Panc1 (cell line): ENCODE measurements around the gene NINJ2. TPM values are rescaled to one million over a fixed set of nuclear protein-coding genes. Genes with fewer than 3 reads are reported as not detected.

Source experiments
- ATAC-seq: fragments of 200-7000 bp; cut with Tn5 transposase; 2 replicates; pipeline ENCODE4 v1.9.1; 2020; ENCODE audit warnings: mild to moderate bottlenecking, moderate library complexity
- BruUV-seq: library from RNA; stranded (reverse); fragments of 400-500 nt; replicated peaks from 2 replicates; lab custom pipeline; 2021; lab: Mats Ljungman, UMichigan
- CTCF ChIA-PET: fragments of 300-600 bp; sonication (Branson Sonifier 250); formaldehyde crosslinking; loops from one replicate; lab custom pipeline; 2022; ENCODE audit warnings: antibody characterized with exemption; lab: Charles Lee
- POLR2A ChIA-PET: fragments of 300-600 bp; sonication (Branson Sonifier 250); formaldehyde crosslinking; loops from one replicate; lab custom pipeline; 2022; ENCODE audit warnings: antibody characterized with exemption; lab: Charles Lee
- DNase-seq: peaks from one replicate; pipeline ENCODE4 v3.0.0-alpha.2; 2010; ENCODE audit warnings: low read depth, low spot score
- H3K27ac ChIP-seq: 2 replicates; pipeline ENCODE4 v1.5.1; 2011; ENCODE audit warnings: mild to moderate bottlenecking, low read length, inconsistent platforms
- H3K27me3 ChIP-seq: fragments of 200-500 bp; sonication (Bioruptor generic); 2 replicates; pipeline ENCODE4 v1.6.0; 2014; ENCODE audit warnings: low read length, inconsistent platforms; ENCODE audit not compliant: control insufficient read depth, insufficient read depth
- H3K36me3 ChIP-seq: fragments of 200-500 bp; sonication (Bioruptor generic); 2 replicates; pipeline ENCODE4 v1.5.1; 2014; ENCODE audit warnings: inconsistent platforms, mild to moderate bottlenecking, low read length, moderate library complexity; ENCODE audit not compliant: control insufficient read depth, insufficient read depth
- H3K4me1 ChIP-seq: 2 replicates; pipeline ENCODE4 v1.5.1; 2011; ENCODE audit warnings: inconsistent platforms, mild to moderate bottlenecking, low read length, moderate library complexity; ENCODE audit not compliant: control insufficient read depth, insufficient read depth
- H3K4me3 ChIP-seq, 2 experiments: 2 replicates each; pipeline ENCODE4 v1.5.1; 2011 to 2012; ENCODE audit warnings: low read depth in 2 of 2, low read length in 2 of 2, mild to moderate bottlenecking in 2 of 2, inconsistent platforms in 1 of 2, moderate library complexity in 1 of 2
- H3K9me3 ChIP-seq: fragments of 200-500 bp; sonication (Bioruptor generic); 2 replicates; pipeline ENCODE4 v1.5.1; 2014; ENCODE audit warnings: low read depth, mild to moderate bottlenecking, inconsistent platforms, low read length, moderate library complexity; ENCODE audit not compliant: control insufficient read depth, insufficient read depth
- CTCF ChIP-seq: fragments of 450-650 bp; IDR thresholded peaks from 2 replicates; pipeline ENCODE4 v1.5.1; 2017; ENCODE audit warnings: mild to moderate bottlenecking
- POLR2AphosphoS5 ChIP-seq: IDR thresholded peaks from 2 replicates; pipeline ENCODE4 v1.6.1; 2012; ENCODE audit warnings: mild to moderate bottlenecking, low read depth, low read length, moderate library complexity
- REST ChIP-seq, 2 experiments: IDR thresholded peaks; 2 replicates each; pipeline ENCODE4 v1.6.1; 2011 to 2012; ENCODE audit warnings: low read depth in 2 of 2, control low read depth in 1 of 2, low read length in 1 of 2, mild to moderate bottlenecking in 1 of 2, moderate library complexity in 1 of 2; ENCODE audit not compliant: insufficient read depth in 1 of 2
- SIN3A ChIP-seq: IDR thresholded peaks from 2 replicates; pipeline ENCODE4 v1.6.1; 2012; ENCODE audit warnings: low read depth, mild to moderate bottlenecking, low read length, moderate library complexity, borderline replicate concordance; ENCODE audit not compliant: insufficient read depth
- TCF7L2 ChIP-seq: IDR thresholded peaks from 2 replicates; pipeline ENCODE4 v1.6.1; 2011; ENCODE audit warnings: mild to moderate bottlenecking, low read depth, low read length, inconsistent platforms
- in situ Hi-C: cut with HindIII; loops from 2 replicates; pipeline ENCODE4 v1.10.0; 2016; ENCODE audit warnings: low sequenced_read_pairs, low pct_unique_long_range_greater_than_20kb
- intact Hi-C: fragments of 100-400 bp; cut with micrococcal nuclease; formaldehyde crosslinking; loops from one replicate; pipeline ENCODE4 v1.10.0; 2022; ENCODE audit not compliant: unreplicated experiment
- total RNA-seq: library from RNA; stranded (reverse); gene quantifications from one replicate; pipeline ENCODE4 v1.2.1, GENCODE V29; 2021; ENCODE audit not compliant: unreplicated experiment

Gene NINJ2
- total RNA-seq, 1 experiment from 2014 or later: 1.9 TPM

GRCh38 chr12:542395-543113 lies 120.7 kb downstream of the NINJ2 start:
- no peak for TF ChIP-seq POLR2AphosphoS5
- no peak for TF ChIP-seq CTCF
- no peak for TF ChIP-seq TCF7L2
- no peak for TF ChIP-seq REST (IDR thresholded peaks at IDR 0.05; ENCODE audit: insufficient read depth in 1 of 2, low read depth in 2 of 2, low read length in 1 of 2)
- TF ChIP-seq SIN3A: no peak
- intact Hi-C loops: no loop called here
- ChIA-PET CTCF (no interaction called here), POLR2A (no interaction called here)
- no TSS peak for BruUV-seq
- H3K9me3 ChIP-seq: no peaks in the 10 kb centered on the region
- H3K27me3 ChIP-seq: no peaks in the 10 kb centered on the region
- peaks cover 4% of the 10 kb centered on the region; the same call in 1 of the 2 replicates for H3K4me1 ChIP-seq
- in situ Hi-C loops: no loop called here
- DNase-seq (no peak), ATAC-seq (no peak)
- H3K4me3 ChIP-seq: no peak overlapping the region
- no peaks in the 10 kb centered on the region for H3K36me3 ChIP-seq
- H3K27ac ChIP-seq: no peak overlapping the region

- no peaks in the 10 kb centered on the region for H3K9me3 ChIP-seq
- H3K4me1 ChIP-seq: peaks cover 4% of the 10 kb centered on the region; the same call in 1 of the 2 replicates
- no peak overlapping the region for H3K27ac ChIP-seq
- no peaks in the 10 kb centered on the region for H3K36me3 ChIP-seq
- intact Hi-C loops: no loop called here
- ATAC-seq: no peak
- no peak for DNase-seq
- TF ChIP-seq SIN3A (no peak), TCF7L2 (no peak), POLR2AphosphoS5 (no peak)
- no TSS peak for BruUV-seq
- H3K27me3 ChIP-seq: no peaks in the 10 kb centered on the region
- CTCF ChIA-PET: no interaction called here
- POLR2A ChIA-PET: interaction anchor here (0.6 kb wide), 1 partner anchor 368 kb away, joined by 4 read pairs; no protein-coding TSS in a partner anchor
- in situ Hi-C loops: no loop called here
- no peak overlapping the region for H3K4me3 ChIP-seq
Observed at GRCh38 chr12:541676-542324, 121.4 kb downstream of the NINJ2 start.
